ENCODE data around the gene TSHZ2. TPM values are rescaled to one million over a fixed set of nuclear protein-coding genes. Genes with fewer than 3 reads are reported as not detected.

TSHZ2 gene
- total and polyA plus RNA-seq, 2 donors (not counting 3 experiments of a cell fraction or from before 2014, with no cell fraction given) = not detected

DNA sequence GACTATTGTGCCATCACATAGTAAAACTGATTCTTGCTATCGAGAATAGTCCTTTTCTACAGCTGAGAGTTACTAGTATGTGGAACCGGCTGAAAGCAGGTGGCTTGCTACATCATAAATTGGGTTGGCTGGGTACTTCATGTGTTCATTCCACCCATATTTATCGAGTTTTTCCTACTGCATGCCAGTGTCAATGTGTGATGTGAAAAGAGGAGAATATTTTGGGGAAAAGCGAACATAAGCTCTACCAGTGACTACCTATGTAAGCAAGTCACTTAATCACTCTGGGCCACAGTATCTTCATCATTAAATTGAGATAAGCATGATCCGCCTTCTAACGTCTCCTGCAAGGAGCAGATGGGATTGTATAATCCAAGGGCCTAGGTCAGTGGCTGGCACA is 61.0 kb downstream of the TSHZ2 start:
- Histone ChIP-seq H3K9ac (replicated peaks; ENCODE audit: extremely low read depth, insufficient read depth, low read length) (no peak overlapping the region), H3K27ac (ENCODE audit: insufficient read depth, low read depth, low read length) (no peak overlapping the region), H3K27me3 (ENCODE audit: control insufficient read depth in 2 of 2, insufficient read depth in 2 of 2, low read length in 2 of 2) (no peaks in the 10 kb centered on the region), H2AFZ (ENCODE audit: low read depth, low read length) (no peak overlapping the region), H3K4me1 (ENCODE audit: control insufficient read depth, extremely low read depth, insufficient read depth, low read length) (no peaks in the 10 kb centered on the region), H3K79me2 (ENCODE audit: control insufficient read depth, insufficient read depth, low read length) (no peaks in the 10 kb centered on the region), H3K4me2 (ENCODE audit: insufficient read depth, low read length) (no peak overlapping the region), H4K20me1 (replicated peaks; ENCODE audit: control insufficient read depth, extremely low read depth, insufficient read depth, low read length) (no peaks in the 10 kb centered on the region), H3K9me1 (replicated peaks; ENCODE audit: control insufficient read depth, extremely low read depth, insufficient read depth, low read length) (no peaks in the 10 kb centered on the region), H3K4me3 (replicated peaks in 1 of 3; ENCODE audit: insufficient read depth in 1 of 3, low read depth in 1 of 3, low read length in 3 of 3) (no peak overlapping the region), H3K9me3 (replicated peaks; ENCODE audit: control insufficient read depth, insufficient read depth, low read length) (no peaks in the 10 kb centered on the region), H3K36me3 (ENCODE audit: control insufficient read depth in 2 of 2, extremely low read depth in 1 of 2, insufficient read depth in 2 of 2, low read length in 2 of 2) (no peaks in the 10 kb centered on the region)
- CTCF ChIA-PET = no interaction called here
- dilution Hi-C loops (cut with MboI; ENCODE audit: extremely low pct_ligation_motif_present, low sequenced_read_pairs) (no loop called here), intact Hi-C loops (cut with micrococcal nuclease) (no loop called here)
- TF ChIP-seq, protein P1, sequence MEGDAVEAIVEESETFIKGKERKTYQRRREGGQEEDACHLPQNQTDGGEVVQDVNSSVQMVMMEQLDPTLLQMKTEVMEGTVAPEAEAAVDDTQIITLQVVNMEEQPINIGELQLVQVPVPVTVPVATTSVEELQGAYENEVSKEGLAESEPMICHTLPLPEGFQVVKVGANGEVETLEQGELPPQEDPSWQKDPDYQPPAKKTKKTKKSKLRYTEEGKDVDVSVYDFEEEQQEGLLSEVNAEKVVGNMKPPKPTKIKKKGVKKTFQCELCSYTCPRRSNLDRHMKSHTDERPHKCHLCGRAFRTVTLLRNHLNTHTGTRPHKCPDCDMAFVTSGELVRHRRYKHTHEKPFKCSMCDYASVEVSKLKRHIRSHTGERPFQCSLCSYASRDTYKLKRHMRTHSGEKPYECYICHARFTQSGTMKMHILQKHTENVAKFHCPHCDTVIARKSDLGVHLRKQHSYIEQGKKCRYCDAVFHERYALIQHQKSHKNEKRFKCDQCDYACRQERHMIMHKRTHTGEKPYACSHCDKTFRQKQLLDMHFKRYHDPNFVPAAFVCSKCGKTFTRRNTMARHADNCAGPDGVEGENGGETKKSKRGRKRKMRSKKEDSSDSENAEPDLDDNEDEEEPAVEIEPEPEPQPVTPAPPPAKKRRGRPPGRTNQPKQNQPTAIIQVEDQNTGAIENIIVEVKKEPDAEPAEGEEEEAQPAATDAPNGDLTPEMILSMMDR (IDR thresholded peaks at IDR 0.05; ENCODE audit: extremely low read depth in 1 of 2, insufficient read depth in 1 of 2, low read depth in 1 of 2, low read length in 2 of 2) = no peak
- no peak for TF ChIP-seq FOS (IDR thresholded peaks at IDR 0.05; ENCODE audit: borderline replicate concordance, insufficient read depth, low read length)
- TF ChIP-seq MYC (IDR thresholded peaks at IDR 0.05; ENCODE audit: low read depth, low read length) = no peak
- TF ChIP-seq EZH2 (IDR thresholded peaks at IDR 0.05; ENCODE audit: borderline replicate concordance, low read depth, low read length, severe bottlenecking) = no peak
- TF ChIP-seq POLR2A (IDR thresholded peaks at IDR 0.05; ENCODE audit: low read depth, low read length) = no peak
- TF ChIP-seq JUN (IDR thresholded peaks at IDR 0.05; ENCODE audit: borderline replicate concordance, insufficient read depth, insufficient read length, low read depth) = no peak
- FAIRE-seq (no peak), DNase-seq (ENCODE audit: low read depth, low spot score) (no peak)
- BruUV-seq (replicated peaks) = no TSS peak
- POLR2A ChIA-PET = no interaction called here

DNA sequence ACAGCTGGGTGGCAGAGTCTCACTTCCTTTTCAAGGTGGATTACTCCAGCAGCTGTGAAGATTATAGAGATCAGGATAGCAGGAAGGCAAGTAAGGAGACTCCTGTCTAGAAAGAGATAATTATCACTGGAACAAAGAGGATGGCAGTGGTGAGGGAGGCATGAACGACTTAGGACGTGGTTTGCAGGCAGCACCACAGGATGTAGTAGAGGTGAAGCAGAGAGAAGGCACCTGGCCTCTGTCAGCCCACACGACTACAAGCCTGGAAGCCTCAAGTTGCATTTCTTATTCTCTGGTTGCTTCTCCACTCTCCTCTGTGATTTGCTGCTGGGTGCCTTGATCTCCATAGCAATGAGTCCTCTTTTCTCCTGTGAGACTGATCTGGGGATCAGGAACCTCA is 62.7 kb downstream of the TSHZ2 start:
- no peaks in the 10 kb centered on the region for H3K9me1 ChIP-seq (replicated peaks; ENCODE audit: control insufficient read depth, extremely low read depth, insufficient read depth, low read length)
- no peak overlapping the region for H3K27ac ChIP-seq (ENCODE audit: insufficient read depth, low read depth, low read length)
- dilution Hi-C loops (cut with MboI; ENCODE audit: extremely low pct_ligation_motif_present, low sequenced_read_pairs) = no loop called here
- no peak overlapping the region for H3K9ac ChIP-seq (replicated peaks; ENCODE audit: extremely low read depth, insufficient read depth, low read length)
- POLR2A ChIA-PET = no interaction called here
- no peaks in the 10 kb centered on the region for H3K4me1 ChIP-seq (ENCODE audit: control insufficient read depth, extremely low read depth, insufficient read depth, low read length)
- no peak for DNase-seq (ENCODE audit: low read depth, low spot score)
- no peaks in the 10 kb centered on the region for H3K27me3 ChIP-seq (ENCODE audit: control insufficient read depth in 2 of 2, insufficient read depth in 2 of 2, low read length in 2 of 2)
- H3K36me3 ChIP-seq (ENCODE audit: control insufficient read depth in 2 of 2, extremely low read depth in 1 of 2, insufficient read depth in 2 of 2, low read length in 2 of 2) = no peaks in the 10 kb centered on the region
- no peaks in the 10 kb centered on the region for H3K9me3 ChIP-seq (replicated peaks; ENCODE audit: control insufficient read depth, insufficient read depth, low read length)
- no peaks in the 10 kb centered on the region for H3K79me2 ChIP-seq (ENCODE audit: control insufficient read depth, insufficient read depth, low read length)
- intact Hi-C loops (cut with micrococcal nuclease) = no loop called here
- no peak overlapping the region for H3K4me3 ChIP-seq (replicated peaks in 1 of 3; ENCODE audit: insufficient read depth in 1 of 3, low read depth in 1 of 3, low read length in 3 of 3)
- no TSS peak for BruUV-seq (replicated peaks)
- H4K20me1 ChIP-seq (replicated peaks; ENCODE audit: control insufficient read depth, extremely low read depth, insufficient read depth, low read length) = no peaks in the 10 kb centered on the region
- no peak for FAIRE-seq
- CTCF ChIA-PET = no interaction called here
- no peak for TF ChIP-seq MAX (IDR thresholded peaks at IDR 0.05; ENCODE audit: insufficient read depth, insufficient read length)
- no peak for TF ChIP-seq GATA2 (IDR thresholded peaks at IDR 0.05; ENCODE audit: insufficient read depth, insufficient read length, low read depth, low read length)
- TF ChIP-seq POLR2AphosphoS5 (IDR thresholded peaks at IDR 0.05; ENCODE audit: insufficient read depth, low read depth, low read length) = no peak
- no peak for TF ChIP-seq JUN (IDR thresholded peaks at IDR 0.05; ENCODE audit: borderline replicate concordance, insufficient read depth, insufficient read length, low read depth)
- TF ChIP-seq, protein P1 (IDR thresholded peaks at IDR 0.05; ENCODE audit: extremely low read depth in 1 of 2, insufficient read depth in 1 of 2, low read depth in 1 of 2, low read length in 2 of 2) = no peak
- TF ChIP-seq EZH2 (IDR thresholded peaks at IDR 0.05; ENCODE audit: borderline replicate concordance, low read depth, low read length, severe bottlenecking) = no peak
- TF ChIP-seq MYC (IDR thresholded peaks at IDR 0.05; ENCODE audit: low read depth, low read length) = no peak
- no peak for TF ChIP-seq POLR2A (IDR thresholded peaks at IDR 0.05; ENCODE audit: low read depth, low read length)
- no peak for TF ChIP-seq FOS (IDR thresholded peaks at IDR 0.05; ENCODE audit: borderline replicate concordance, insufficient read depth, low read length)
- H2AFZ ChIP-seq (ENCODE audit: low read depth, low read length) = no peak overlapping the region
- H3K4me2 ChIP-seq (ENCODE audit: insufficient read depth, low read length) = no peak overlapping the region
